Activated gamma-delta T cell treated with anti-CD3 and anti-CD28 coated beads, Interleukin-2, amount 50 U/mL, for 16 hours (primary cell): Measurements from ENCODE around the gene ZBED1.
"Not testable (repeated sequence)": the region's sequence is repeated elsewhere in the genome, so short reads cannot be mapped to it uniquely, and the experiment has no call there.

ENCODE experiments used
- DNase-seq: peaks from one replicate; pipeline ENCODE4 v3.0.0-alpha.2; 2020; ENCODE audit warnings: low read depth

ZBED1 gene

GRCh38 chrX:2519638-2520037 is 18.9 kb upstream of the ZBED1 start:
- DNase-seq: not testable (repeated sequence)

GRCh38 chrX:2517055-2517454 is 16.3 kb upstream of the ZBED1 start:
- no peak for DNase-seq

- no peak for DNase-seq
Observed at GRCh38 chrX:2516623-2517022, 15.8 kb upstream of the ZBED1 start.

- no peak for DNase-seq
Observed at GRCh38 chrX:2514131-2514530, 13.4 kb upstream of the ZBED1 start.

GRCh38 chrX:2513121-2513664 is 12.4 kb upstream of the ZBED1 start:
- no peak for DNase-seq

- no peak for DNase-seq
Observed at GRCh38 chrX:2512501-2512900, 11.7 kb upstream of the ZBED1 start.

GRCh38 chrX:2511326-2511725 is 10.6 kb upstream of the ZBED1 start:
- no peak for DNase-seq

- no peak for DNase-seq
Observed at GRCh38 chrX:2508648-2509335, 8.0 kb upstream of the ZBED1 start.

- no peak for DNase-seq
Observed at GRCh38 chrX:2507904-2508627, 7.3 kb upstream of the ZBED1 start.

GRCh38 chrX:2507196-2507595 is 6.4 kb upstream of the ZBED1 start:
- no peak for DNase-seq

GRCh38 chrX:2505341-2505740 is 4.6 kb upstream of the ZBED1 start:
- DNase-seq: not testable (repeated sequence)

GRCh38 chrX:2504706-2505332 is 4.0 kb upstream of the ZBED1 start:
- DNase-seq: no peak

- DNase-seq: no peak
Observed at GRCh38 chrX:2503591-2504500, 3.1 kb upstream of the ZBED1 start.

GRCh38 chrX:2502668-2503519 is 2.1 kb upstream of the ZBED1 start:
- DNase-seq: no peak

GRCh38 chrX:2502120-2502667 is 1.4 kb upstream of the ZBED1 start:
- no peak for DNase-seq

GRCh38 chrX:2501559-2502102 is 855 bp upstream of the ZBED1 start:
- DNase-seq: no peak

GRCh38 chrX:2500091-2500802 is 529 bp downstream of the ZBED1 start:
- no peak for DNase-seq

GRCh38 chrX:2499507-2499906 is 1.3 kb downstream of the ZBED1 start:
- no peak for DNase-seq

- DNase-seq: no peak
Observed at GRCh38 chrX:2498781-2499302, 1.9 kb downstream of the ZBED1 start.
